HG02981 (cell line): ENCODE data around the gene DCAF7.

Source experiments
- ATAC-seq: cut with Tn5 transposase; IDR thresholded peaks from one replicate; pipeline ENCODE4 v1.9.1; 2021; ENCODE audit warnings: mild to moderate bottlenecking, moderate library complexity; ENCODE audit not compliant: unreplicated experiment

Gene DCAF7

DNA sequence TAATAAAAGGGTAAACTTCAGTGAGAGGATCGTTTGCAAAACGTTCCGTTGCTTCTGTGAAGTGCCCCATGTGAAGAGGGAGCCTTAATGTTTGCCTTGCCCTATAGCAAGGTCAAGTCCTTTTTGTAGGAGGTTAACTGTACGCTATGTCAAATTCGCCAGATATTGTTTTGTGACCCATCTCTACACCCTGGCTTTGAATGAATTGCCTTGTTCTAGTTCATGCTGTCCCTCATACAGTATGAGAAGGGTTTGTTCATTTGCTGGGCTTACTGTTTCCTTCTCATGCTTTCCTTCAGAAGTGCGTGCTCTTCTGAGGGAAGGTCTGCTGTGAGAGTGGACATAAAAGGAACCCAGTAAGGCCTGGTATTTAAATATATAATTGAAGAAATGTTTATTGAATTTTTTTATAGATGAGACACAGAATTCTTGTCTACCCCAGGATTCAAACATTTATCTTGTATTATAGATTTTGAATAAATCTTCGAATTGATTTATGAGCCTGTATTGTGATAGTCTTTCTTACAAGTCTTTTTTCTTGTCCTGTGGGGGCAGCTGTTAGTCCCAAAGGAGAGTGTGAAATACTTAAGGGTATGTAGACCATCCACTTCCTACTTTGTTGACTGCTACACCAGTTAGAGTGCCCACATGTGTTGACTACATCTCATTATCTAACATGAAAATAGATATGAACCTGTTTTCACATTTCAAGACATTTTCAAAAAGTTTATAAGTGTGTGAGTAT is 73.7 kb downstream of the DCAF7 start:
- no peak for ATAC-seq

DNA sequence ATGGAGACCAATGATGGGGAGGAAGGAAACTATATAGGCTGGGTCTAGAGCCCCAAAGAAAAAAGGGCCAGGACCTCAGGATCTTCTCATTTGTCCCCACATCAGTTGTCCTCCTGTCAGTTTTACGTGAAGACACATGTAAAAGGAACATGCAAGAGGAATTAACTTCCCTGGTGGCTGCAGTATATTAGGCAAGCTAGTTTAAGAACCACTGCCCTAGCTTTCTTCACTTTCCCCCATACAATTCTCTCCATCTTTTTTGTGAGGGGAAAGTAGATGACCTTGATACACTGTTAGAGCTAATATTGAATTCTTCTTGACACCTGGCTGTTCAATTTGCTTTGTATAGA is 74.2 kb downstream of the DCAF7 start:
- no peak for ATAC-seq

GRCh38 chr17:63626551-63627180 is 76.4 kb downstream of the DCAF7 start:
- no peak for ATAC-seq

- no peak for ATAC-seq
Observed at GRCh38 chr17:63629627-63630026, 79.3 kb downstream of the DCAF7 start.

GRCh38 chr17:63631062-63631461 is 80.8 kb downstream of the DCAF7 start:
- no peak for ATAC-seq

DNA sequence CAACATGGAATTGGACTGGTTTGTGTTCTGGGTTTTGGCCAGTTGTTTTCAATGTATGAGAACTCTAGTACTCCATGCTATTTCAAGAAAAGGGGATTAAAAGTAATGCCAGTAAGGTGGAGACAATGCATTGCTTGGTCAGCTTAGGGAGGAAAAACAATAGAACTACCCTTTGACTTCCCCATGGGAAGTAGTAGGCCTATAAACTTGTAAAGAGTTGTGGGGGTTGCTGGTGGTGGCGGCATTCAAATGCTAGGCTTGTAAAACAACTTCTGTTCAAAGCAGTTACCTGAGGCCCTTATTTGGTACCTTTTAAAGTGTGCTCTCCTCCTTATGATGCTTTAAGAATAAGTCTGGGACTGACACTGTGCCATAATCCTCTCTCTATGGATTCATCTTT is 81.3 kb downstream of the DCAF7 start:
- ATAC-seq, result no peak

DNA sequence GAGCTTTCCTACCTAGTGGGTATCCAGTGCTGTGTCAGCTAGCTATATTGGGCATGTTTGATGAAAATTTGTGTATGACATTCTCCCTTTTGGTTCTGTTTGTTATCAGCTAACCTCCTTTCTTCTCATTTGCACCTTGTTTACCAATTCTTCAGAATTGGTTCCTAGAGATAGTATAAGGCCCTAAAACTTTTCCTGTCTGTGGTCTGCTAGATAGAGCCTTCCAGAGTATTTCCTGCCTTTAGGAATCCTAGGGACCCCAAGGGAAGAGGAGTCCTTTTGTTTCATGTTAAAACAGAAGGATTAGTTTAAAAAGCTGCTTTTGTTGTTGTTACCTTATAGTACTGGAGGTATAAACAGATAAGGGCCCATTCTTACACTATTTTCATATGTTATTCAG is 83.5 kb downstream of the DCAF7 start:
- ATAC-seq, result no peak

DNA sequence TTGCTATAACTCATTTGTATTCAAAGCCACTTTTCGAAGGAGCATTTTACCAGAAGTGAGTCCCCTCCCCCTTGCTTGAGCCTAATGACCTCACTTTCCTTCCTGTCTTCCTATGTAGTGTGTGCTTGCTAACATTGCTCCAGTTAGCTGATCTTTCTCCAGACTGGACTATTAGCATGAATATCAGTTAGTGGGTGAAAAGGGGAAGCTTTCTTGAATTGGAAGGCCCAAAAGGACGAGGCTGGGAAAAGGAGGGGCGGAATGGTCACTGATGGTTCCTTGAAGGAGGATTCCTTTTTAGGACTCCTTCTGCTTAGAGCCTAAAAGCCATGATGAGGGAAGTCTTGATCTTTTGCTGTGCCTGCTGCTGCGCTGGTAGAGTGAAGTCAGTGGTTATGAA is 83.9 kb downstream of the DCAF7 start:
- no peak for ATAC-seq

DNA sequence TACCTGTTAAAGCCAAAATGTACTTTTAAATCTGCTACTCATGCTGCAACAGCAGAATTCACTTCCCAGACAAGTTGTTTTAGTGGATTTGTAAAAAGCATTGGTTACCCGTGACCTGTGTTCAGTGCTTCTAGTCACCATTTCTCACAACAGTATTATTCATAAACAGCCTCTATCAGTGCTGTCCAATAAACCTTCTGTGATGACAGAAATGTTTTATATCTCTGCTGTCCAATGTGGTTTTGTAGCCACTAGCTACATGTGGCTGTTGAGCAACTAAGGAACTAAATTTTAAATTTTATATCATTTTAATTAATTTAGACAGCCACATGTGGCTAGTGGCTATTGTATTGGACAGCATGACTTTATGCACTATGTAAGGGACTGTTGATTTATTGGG is 84.5 kb downstream of the DCAF7 start:
- no peak for ATAC-seq

GRCh38 chr17:63635290-63635689 is 85.0 kb downstream of the DCAF7 start:
- ATAC-seq, result no peak

GRCh38 chr17:63635787-63636186 is 85.5 kb downstream of the DCAF7 start:
- no peak for ATAC-seq

GRCh38 chr17:63639125-63639524 is 88.8 kb downstream of the DCAF7 start:
- ATAC-seq, result no peak

DNA sequence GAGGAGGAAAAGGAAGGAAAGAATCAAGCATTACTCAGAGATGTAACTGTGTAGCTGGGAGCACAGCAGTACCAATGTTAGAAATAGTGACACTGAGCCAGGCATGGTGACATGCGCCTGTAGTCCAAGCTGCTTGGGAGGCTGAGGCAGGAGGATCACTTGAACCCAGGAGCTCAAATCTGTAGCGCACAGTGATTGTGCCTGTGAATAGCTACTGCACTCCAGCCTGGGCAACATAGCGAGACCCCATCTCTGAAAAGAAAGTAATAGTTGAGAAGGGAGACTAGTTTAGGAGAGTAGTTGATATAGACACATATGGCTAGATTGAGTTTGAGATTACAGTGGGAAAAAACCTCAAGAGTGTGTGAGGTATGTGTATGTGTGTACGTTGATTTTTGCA is 89.8 kb downstream of the DCAF7 start:
- no peak for ATAC-seq

- no peak for ATAC-seq
Observed at GRCh38 chr17:63641692-63642448, 91.6 kb downstream of the DCAF7 start.
